ENCODE data around the gene WIZ. TPM values are rescaled to one million over a fixed set of nuclear protein-coding genes. Genes with fewer than 3 reads are reported as not detected.

Gene WIZ
- total and polyA plus RNA-seq, 9 of the 15 experiments (the other 6 are each of a cell fraction or from before 2014, with no cell fraction given) = 0.06 to 37.5 (median 4.8) TPM

- TF ChIP-seq USF2 (CRISPR knock-in tag; IDR thresholded peaks at IDR 0.05) = no peak
- TF ChIP-seq SETDB1 (IDR thresholded peaks at IDR 0.05; ENCODE audit: low read length) = no peak
- TF ChIP-seq HMG20A (CRISPR knock-in tag; conservative IDR thresholded peaks at IDR 0.05) = no peak
- TF ChIP-seq ZNF79 (CRISPR knock-in tag; IDR thresholded peaks at IDR 0.05; ENCODE audit: low read depth) = no peak
- no peak for TF ChIP-seq ZNF146 (CRISPR knock-in tag; IDR thresholded peaks at IDR 0.05; ENCODE audit: unreplicated experiment)
- TF ChIP-seq KAT8 (IDR thresholded peaks at IDR 0.05; ENCODE audit: low read depth) = 0 out of 2 replicates have a peak, but pooled peaks have one; percentile 56
- TF ChIP-seq CREB1 (IDR thresholded peaks at IDR 0.05) = 0 out of 2 replicates have a peak, but pooled peaks have one; percentile 54
- peak; percentile 64 for TF ChIP-seq CREB1 (CRISPR knock-in tag; IDR thresholded peaks at IDR 0.05)
- TF ChIP-seq CHD4 (IDR thresholded peaks at IDR 0.05; ENCODE audit: insufficient read depth, insufficient replicate concordance, low read depth, low read length, poor library complexity, severe bottlenecking) = no peak
- no peak for TF ChIP-seq ZNF717 (CRISPR knock-in tag; IDR thresholded peaks at IDR 0.05)
- TF ChIP-seq MYBL2 (IDR thresholded peaks at IDR 0.05; ENCODE audit: low read depth) = no peak
- no peak for TF ChIP-seq MYBL2 (CRISPR knock-in tag; IDR thresholded peaks at IDR 0.05; ENCODE audit: borderline replicate concordance)
- no peak for TF ChIP-seq ZNF655 (CRISPR knock-in tag; IDR thresholded peaks at IDR 0.05)
- TF ChIP-seq CTCFL (IDR thresholded peaks at IDR 0.05; ENCODE audit: borderline replicate concordance, insufficient read depth, low read depth, low read length, poor library complexity, severe bottlenecking) = peak; percentile 97
- peak; percentile 85; the same call in 1 of the 2 replicates for TF ChIP-seq FOXP4 (CRISPR knock-in tag; IDR thresholded peaks at IDR 0.05; ENCODE audit: borderline replicate concordance)
- no peak for TF ChIP-seq GATAD2A (IDR thresholded peaks at IDR 0.05)
- peak; percentile 94 for TF ChIP-seq ARID3A (IDR thresholded peaks at IDR 0.05; ENCODE audit: borderline replicate concordance, low read depth, low read length)
These were observed 31.0 kb downstream of the WIZ start, which contains the start of gene AKAP8L (continued) for GRCh38 chr19:15418579-15419412.

Data from K562 (cell line).